Measurements from ENCODE around the gene PCGF5.

The PCGF5 gene

DNA sequence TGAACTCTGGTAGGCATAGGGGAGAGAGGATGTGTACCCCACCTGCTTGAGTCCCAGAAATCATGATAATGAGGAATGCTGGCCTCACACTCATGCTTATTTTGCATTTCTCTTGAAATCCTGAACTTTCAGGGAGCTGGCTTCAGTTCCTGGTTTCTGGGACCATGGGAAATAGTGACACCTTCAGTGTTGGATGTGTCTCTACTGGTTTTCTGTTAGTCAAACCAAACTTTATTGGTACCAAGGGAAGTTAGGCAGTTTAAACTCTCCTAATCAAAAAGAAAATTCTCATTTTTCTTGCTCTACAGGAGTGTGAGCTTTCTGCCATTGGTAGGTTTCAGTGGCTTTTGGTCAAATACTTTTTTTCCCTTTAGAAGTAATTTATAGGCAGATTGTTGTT lies 11.8 kb upstream of the PCGF5 start:
- in situ Hi-C loops (cut with MboI; ENCODE audit: low sequenced_read_pairs): no loop called here

- in situ Hi-C loops (cut with MboI; ENCODE audit: low sequenced_read_pairs): no loop called here
Observed at GRCh38 chr10:91210014-91210413, 10.4 kb upstream of the PCGF5 start.

- in situ Hi-C loops (cut with MboI; ENCODE audit: low sequenced_read_pairs): no loop called here
Observed at GRCh38 chr10:91210435-91210834, 10.0 kb upstream of the PCGF5 start.

- in situ Hi-C loops (cut with MboI; ENCODE audit: low sequenced_read_pairs): no loop called here
Observed at GRCh38 chr10:91211675-91212074, 8.8 kb upstream of the PCGF5 start.

DNA sequence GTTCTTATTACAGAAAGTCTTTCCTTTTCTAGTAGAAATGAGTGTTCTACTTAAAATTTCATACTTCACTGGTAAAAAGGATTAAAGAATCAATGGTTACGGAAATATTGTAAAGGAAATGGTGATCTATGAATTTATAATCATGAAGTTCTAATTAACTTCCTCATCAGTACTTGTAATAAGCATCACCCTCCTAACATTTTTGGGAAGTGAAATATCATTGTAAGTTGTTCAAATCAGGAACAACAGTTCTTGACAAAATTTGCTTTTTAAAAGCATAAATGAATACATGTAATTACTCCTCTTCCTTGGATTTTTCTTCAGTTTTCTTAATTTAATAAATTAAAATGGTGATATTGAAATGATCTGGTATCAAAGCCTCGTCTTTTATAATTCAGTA lies 5.6 kb upstream of the PCGF5 start:
- in situ Hi-C loops (cut with MboI; ENCODE audit: low sequenced_read_pairs): no loop called here

DNA sequence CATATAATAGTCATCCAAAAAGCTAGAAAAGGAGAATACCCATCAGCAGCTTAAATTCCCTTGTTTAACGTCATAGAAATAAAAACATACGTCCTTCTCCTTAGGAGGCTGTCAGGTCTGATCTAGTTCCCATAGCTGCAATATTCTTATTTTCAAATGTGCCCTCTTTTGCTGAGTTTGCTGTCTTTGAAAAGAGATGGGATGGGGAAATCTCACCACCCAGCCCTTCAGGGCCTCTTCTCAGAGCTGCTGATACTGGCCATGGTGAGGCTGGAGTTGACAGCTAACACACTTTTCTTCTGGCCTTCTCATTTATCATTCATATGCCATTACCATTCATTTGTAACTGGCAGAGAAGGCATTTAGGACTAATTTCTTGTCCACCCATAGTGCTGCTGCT lies 5.1 kb upstream of the PCGF5 start:
- in situ Hi-C loops (cut with MboI; ENCODE audit: low sequenced_read_pairs): no loop called here

- in situ Hi-C loops (cut with MboI; ENCODE audit: low sequenced_read_pairs): no loop called here
Observed at GRCh38 chr10:91219371-91220193, 881 bp upstream of the PCGF5 start.

DNA sequence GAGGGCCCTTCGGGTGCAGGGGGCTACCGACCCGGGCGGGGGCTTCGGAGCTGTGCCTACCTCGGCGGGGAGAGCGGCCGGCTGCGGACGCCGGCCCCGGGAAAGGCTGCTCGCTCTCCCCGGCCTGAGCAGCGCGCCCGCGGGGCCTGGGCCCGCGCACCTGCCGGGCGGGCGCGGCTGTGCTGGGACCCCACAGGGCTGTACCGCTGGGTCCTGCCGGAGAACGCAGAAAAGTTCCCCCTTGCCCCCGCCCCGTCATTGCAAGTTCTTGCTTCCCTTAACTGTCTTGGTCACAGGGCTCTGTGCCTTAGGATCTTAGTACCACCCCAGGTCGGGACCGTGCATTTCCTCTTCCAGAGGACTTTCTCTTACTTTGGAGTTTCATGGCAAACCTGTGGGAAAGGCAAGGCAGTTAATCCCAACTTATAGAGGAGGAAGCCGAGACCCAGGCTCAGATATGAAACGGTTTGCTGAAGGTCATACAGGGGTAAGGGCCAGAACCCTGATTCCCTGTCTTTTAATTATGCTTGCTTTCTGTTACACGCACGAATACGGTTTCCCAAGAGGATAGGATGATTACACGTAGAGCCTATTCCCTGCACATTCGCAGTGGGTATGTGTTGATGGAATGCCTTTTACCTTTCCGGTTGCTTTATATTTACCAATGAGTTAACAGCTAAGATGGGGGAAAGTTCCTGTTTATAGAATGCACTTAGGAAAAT lies 652 bp downstream of the PCGF5 start:
- in situ Hi-C loops (cut with MboI; ENCODE audit: low sequenced_read_pairs): no loop called here

DNA sequence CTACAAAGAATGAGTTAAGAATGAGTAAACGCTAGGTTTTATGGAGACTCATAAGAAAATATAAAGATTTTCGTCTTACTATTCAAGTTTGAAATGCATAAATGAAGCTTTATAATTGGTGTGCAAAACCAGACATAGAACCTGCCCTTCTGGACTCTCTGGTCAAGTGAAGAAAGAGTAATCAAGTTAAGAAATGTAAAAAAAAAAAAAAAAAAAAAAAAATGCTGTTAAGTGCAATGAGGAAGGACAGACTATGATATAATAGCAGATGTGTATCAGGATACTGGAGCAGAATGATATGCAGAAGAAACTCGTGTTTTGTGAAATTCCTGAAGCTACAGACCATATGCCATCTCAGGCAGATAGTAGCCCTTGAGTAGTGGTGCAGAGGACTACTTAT lies 5.6 kb downstream of the PCGF5 start:
- in situ Hi-C loops (cut with MboI; ENCODE audit: low sequenced_read_pairs): loop anchor here (25.0 kb wide), 2 partner anchors 214 to 314 kb away; partner anchors contain the start of gene ANKRD1

GRCh38 chr10:91227576-91227975 lies 7.1 kb downstream of the PCGF5 start:
- in situ Hi-C loops (cut with MboI; ENCODE audit: low sequenced_read_pairs): loop anchor here (25.0 kb wide), 2 partner anchors 215 to 315 kb away; partner anchors contain the start of gene ANKRD1

DNA sequence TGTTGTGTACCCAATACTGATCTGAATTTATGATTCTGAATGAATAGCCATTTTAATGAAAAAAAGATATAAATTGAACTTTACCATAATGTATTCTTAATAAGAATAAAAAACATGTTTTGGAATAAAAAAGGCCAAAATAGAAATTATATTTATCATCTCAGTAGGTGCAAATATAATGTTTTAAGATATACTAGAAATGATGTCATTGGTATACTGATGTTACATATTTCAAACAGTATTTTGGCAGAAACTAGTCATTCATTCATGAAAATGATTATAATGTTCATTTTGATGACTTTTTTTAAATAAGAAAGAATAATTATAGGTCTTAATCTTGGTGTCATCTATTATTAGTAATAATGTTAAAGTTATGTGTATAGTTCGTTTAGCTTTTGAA lies 9.2 kb downstream of the PCGF5 start:
- in situ Hi-C loops (cut with MboI; ENCODE audit: low sequenced_read_pairs): loop anchor here (25.0 kb wide), 2 partner anchors 217 to 317 kb away; partner anchors contain the start of gene ANKRD1

GRCh38 chr10:91238191-91238590 lies 17.7 kb downstream of the PCGF5 start:
- in situ Hi-C loops (cut with MboI; ENCODE audit: low sequenced_read_pairs): loop anchor here (25.0 kb wide), 2 partner anchors 226 to 326 kb away; partner anchors contain the start of gene ANKRD1

- in situ Hi-C loops (cut with MboI; ENCODE audit: low sequenced_read_pairs): loop anchor here (25.0 kb wide), 2 partner anchors 227 to 327 kb away; partner anchors contain the start of gene ANKRD1
Observed at GRCh38 chr10:91239789-91240188, 19.3 kb downstream of the PCGF5 start.

GRCh38 chr10:91242940-91243339 lies 22.5 kb downstream of the PCGF5 start:
- in situ Hi-C loops (cut with MboI; ENCODE audit: low sequenced_read_pairs): loop anchor here (25.0 kb wide), 2 partner anchors 231 to 331 kb away; partner anchors contain the start of gene ANKRD1

DNA sequence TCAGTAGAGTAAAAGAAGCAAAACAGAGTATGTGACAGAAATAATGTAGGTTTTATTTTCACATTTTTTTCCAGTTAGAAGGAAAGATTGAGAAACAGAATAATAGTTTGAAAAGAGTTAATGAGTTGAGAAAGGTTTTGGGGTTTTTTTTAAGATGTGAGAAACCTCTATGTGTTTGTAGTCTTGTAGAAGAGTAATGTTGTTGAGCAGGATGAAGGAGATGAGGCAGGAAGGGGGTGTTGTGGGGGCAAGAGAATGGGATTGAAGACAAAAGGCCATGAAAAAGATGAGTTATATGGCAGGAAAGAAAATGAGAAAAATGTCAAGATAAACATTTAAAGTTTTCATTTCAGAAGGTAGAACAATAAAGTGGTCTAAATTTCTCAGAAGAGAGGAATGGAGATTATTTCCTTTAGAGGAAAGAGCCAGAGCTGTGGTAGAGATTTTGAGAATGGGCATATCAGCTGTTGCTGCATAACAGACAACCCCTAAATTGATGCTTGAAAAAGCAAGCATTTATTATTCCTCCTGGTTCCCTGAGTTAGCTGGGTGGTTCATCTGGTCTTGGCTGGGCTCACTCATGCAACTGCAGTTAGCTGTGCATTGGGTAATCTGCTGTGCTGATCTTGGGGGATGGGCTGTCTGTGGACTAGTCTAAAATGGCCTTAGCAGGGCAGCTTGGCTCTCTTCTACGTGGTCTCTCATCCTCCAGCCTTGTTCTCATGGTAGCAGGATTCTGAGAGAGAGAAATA lies 27.1 kb downstream of the PCGF5 start:
- in situ Hi-C loops (cut with MboI; ENCODE audit: low sequenced_read_pairs): loop anchor here (25.0 kb wide), 2 partner anchors 235 to 335 kb away; partner anchors contain the start of gene ANKRD1

GRCh38 chr10:91249700-91250099 lies 29.2 kb downstream of the PCGF5 start:
- in situ Hi-C loops (cut with MboI; ENCODE audit: low sequenced_read_pairs): loop anchor here (25.0 kb wide), 2 partner anchors 237 to 337 kb away; partner anchors contain the start of gene ANKRD1

DNA sequence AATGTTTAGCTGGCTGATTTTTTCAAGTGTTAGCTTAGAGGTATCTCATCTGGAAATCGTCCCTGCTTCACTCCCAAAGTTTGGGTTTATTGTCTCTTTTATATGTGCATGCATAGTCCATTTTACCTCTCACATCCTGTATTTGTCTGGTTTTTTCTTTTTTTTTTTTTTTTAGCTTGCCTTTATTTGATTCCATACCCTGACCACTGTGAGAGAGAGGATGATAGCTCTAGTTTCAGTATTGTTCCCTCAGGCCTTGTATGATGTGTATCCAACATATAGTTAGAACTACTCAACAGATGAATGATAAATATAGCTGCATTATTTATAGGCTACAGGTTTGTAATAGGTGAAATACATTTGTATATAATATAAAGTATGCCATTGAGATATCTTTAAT lies 29.9 kb downstream of the PCGF5 start:
- in situ Hi-C loops (cut with MboI; ENCODE audit: low sequenced_read_pairs): no loop called here

GRCh38 chr10:91251430-91252056 lies 31.1 kb downstream of the PCGF5 start:
- in situ Hi-C loops (cut with MboI; ENCODE audit: low sequenced_read_pairs): no loop called here

DNA sequence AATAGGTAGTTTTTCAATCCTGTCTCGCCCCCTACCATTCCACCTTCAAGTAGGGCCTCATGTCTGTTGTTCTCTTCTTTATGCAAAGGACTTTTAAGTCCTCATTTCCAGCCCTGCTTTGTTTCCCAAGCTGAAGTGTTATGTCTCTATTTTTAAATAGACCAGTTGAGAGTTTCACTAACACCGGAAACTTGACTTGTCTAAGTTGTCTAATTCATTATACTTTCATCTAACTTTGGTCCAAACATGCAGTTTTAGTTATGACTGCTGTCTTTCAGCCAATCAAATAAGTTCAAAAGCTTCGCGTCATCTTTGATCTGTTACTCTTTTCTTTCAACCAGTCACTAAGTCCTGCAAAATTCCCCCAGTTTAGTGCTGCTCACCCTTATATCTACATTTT lies 32.8 kb downstream of the PCGF5 start:
- in situ Hi-C loops (cut with MboI; ENCODE audit: low sequenced_read_pairs): no loop called here

- in situ Hi-C loops (cut with MboI; ENCODE audit: low sequenced_read_pairs): no loop called here
Observed at GRCh38 chr10:91257310-91257709, 36.8 kb downstream of the PCGF5 start.

Measured in HL-60/S4 (cell line).